LNCaP clone FGC (cell line): ENCODE results near the gene OR5AL1.
A peak's percentile ranks its signal among the peaks of the same experiment; 100 is the strongest.
"Not testable (repeated sequence)": the region's sequence is repeated elsewhere in the genome, so short reads cannot be mapped to it uniquely, and the experiment has no call there.

Experiments
- DNase-seq: peaks from one replicate; pipeline ENCODE4 v3.0.0-alpha.2; 2011; ENCODE audit warnings: low read depth
- H3K4me3 ChIP-seq: 2 replicates; pipeline ENCODE4 v1.5.1; 2011; ENCODE audit warnings: mild to moderate bottlenecking, low read depth, low read length, control low read depth
- TF ChIP-seq, protein P1 (sequence below): IDR thresholded peaks from 2 replicates; pipeline ENCODE4 v1.5.1; 2012; ENCODE audit warnings: mild to moderate bottlenecking; ENCODE audit not compliant: control insufficient read depth, insufficient read depth; ENCODE audit errors: extremely low read depth

OR5AL1 gene

DNA sequence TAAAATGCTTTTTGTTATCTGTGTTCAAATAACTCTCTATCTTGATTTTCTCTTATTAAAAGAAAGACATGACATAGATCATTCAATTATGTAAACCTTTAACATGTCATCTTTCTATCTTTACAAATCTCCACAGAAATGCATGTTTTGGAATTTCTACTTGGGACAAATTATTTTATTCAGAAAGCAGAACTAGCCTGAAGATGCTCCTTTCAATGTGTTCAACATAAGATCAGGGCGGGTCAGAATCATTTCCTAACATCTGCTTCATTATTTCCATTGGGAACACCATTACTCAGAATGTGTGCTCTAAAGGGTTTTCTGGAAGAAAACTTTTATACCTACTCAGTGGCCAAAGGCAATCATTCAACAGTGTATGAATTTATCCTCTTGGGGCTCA lies at the start of gene OR5AL1:
Gene OR5AL1, plus strand, starts transcription at position 301 of the 400 bp plus-strand sequence.
- no peak within 1 kb of the TSS for H3K4me3 ChIP-seq
- TF ChIP-seq, protein P1, sequence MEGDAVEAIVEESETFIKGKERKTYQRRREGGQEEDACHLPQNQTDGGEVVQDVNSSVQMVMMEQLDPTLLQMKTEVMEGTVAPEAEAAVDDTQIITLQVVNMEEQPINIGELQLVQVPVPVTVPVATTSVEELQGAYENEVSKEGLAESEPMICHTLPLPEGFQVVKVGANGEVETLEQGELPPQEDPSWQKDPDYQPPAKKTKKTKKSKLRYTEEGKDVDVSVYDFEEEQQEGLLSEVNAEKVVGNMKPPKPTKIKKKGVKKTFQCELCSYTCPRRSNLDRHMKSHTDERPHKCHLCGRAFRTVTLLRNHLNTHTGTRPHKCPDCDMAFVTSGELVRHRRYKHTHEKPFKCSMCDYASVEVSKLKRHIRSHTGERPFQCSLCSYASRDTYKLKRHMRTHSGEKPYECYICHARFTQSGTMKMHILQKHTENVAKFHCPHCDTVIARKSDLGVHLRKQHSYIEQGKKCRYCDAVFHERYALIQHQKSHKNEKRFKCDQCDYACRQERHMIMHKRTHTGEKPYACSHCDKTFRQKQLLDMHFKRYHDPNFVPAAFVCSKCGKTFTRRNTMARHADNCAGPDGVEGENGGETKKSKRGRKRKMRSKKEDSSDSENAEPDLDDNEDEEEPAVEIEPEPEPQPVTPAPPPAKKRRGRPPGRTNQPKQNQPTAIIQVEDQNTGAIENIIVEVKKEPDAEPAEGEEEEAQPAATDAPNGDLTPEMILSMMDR: no peak
- DNase-seq: no peak

DNA sequence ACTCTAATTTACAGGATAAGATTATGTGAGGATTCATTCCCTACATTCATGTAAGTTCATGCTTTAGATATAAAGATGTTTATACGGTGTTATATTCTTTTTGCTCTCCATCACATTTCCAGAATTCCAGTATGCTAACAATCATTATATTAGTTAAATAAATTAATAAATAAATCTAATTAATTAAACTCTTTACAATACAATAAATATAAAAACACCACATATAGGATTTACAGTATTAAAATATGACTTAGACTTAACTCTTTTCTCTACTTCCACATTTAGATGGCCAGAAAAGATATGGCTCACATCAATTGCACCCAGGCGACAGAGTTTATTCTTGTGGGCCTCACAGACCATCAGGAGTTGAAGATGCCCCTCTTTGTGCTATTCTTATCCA lies 37.2 kb upstream of the OR5AL1 start, which contains the start of gene OR8U1:
Gene OR8U1, plus strand, starts transcription at position 301 of the 400 bp plus-strand sequence. Its CDS starts 0 bp downstream, at position 301.
- no peak within 1 kb of the TSS for H3K4me3 ChIP-seq
- DNase-seq: no peak
- TF ChIP-seq, protein P1: no peak

DNA sequence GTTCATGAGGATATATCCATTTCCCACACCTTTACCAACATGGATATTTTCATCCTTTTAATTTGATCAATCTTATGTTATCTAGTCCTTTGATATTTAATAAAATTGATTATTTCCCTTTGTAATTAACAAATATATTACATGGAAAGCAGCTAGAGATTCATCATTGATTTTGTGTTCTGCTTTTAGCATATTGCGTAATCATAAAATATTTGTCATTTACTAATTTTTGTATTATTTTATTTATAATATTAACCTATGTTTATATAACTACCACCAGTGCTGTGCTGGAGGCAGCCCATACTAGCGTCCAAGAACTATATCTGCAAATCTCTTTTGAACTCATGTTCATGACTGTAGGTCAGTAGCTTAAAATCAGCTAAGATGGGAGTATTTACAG lies 32.4 kb upstream of the OR5AL1 start:
- TF ChIP-seq, protein P1: no peak
- H3K4me3 ChIP-seq: no peak overlapping the region

DNA sequence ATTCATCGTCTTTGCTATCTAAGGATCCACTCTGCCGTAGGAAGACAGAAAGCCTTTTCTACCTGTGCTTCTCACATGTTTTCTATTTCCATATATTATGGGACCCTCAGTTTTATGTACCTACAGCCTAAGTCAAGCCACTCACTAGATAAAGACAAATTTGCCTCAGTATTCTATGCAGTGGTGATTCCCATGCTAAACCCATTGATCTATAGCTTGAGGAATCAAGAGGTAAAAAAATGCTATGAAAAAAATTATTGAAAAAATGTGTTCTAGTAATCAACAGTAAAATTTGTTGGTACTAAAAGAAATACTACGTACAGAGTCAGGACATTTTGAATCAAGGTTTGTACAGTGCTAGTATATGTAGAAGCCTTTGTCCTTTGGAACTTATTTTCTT lies 18.1 kb upstream of the OR5AL1 start:
- TF ChIP-seq, protein P1: no peak
- no peak for DNase-seq
- H3K4me3 ChIP-seq: no peak overlapping the region

More for the DNA sequence above, 32.4 kb upstream of the OR5AL1 start:
- DNase-seq: no peak

DNA sequence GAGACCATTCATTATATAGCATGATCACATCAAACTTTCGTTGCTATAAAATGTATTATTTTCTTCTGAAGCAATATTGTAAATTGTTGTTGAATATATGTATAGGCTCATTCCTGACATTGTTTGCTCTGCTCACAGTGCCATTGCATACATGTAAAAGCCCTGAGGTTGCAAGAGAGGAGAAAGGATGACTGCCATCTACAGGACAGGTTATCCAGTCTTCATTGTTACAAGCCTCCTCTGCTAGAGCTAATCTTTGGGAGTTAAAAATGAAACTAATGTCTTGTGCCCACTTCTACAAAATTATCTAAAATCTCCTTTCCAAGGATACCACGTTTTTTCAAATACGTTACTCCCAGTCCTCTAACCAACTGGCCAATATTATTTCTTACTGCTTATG lies 16.4 kb upstream of the OR5AL1 start:
- TF ChIP-seq, protein P1: peak; percentile 39; the same call in 1 of the 2 replicates
- no peak for DNase-seq
- H3K4me3 ChIP-seq: no peak overlapping the region

DNA sequence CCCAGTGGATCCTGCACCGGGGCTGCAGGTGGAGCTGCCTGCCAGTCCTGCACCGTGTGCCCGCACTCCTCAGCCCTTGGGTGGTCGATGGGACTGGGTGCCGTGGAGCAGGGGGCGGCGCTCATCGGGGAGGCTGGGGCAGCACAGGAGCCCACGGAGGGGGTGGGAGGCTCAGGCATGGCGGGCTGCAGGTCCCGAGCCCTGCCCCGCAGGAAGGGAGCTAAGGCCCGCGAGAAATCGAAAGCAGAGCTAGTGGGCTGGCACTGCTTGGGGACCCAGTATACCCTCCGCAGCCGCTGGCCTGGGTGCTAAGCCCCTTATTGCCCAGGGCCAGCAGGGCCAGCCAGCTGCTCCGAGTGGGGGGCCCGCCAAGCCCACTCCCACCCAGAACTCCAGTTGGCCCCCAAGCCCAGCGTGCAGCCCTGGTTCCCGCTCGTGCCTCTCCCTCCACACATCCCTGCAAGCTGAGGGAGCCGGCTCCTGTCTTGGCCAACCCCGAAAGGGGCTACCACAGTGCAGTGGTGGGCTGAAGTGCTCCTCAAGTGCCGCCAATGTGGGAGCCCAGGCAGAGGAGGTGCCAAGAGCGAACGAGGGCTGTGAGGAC lies 10.5 kb upstream of the OR5AL1 start:
- not testable (repeated sequence) for H3K4me3 ChIP-seq

DNA sequence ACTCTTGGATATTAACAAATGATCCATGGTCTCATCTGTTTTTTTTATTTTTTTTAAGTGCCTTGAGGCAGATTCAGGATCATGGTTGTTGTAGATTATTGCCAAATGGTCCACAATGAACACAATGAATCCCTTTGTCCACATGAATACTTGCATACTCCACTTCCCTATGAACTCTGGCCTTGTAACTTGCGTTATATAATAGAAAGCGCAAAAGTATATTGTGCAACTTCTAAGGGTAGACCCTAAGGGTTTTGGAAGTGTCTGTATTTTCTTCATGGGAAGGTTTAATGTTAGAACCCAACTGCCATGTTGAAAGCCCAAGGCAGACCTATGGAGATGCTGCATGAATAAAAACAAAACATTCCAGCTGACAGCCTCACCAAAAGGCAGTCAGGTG lies 8.1 kb upstream of the OR5AL1 start:
- TF ChIP-seq, protein P1: no peak
- no peak for DNase-seq
- no peak overlapping the region for H3K4me3 ChIP-seq

More for the DNA sequence above, 10.5 kb upstream of the OR5AL1 start:
- DNase-seq: not testable (repeated sequence)
